HEK293 (cell line): Measurements from ENCODE around the gene C20orf144.

Experiments
- CTCF ChIA-PET: fragments of 350-600 bp; formaldehyde crosslinking; extraction: SDS; loops from one replicate; lab custom pipeline; 2021; ENCODE audit warnings: antibody characterized with exemption; lab: Yijun Ruan, JAX
- POLR2A ChIA-PET: fragments of 300-600 bp; formaldehyde crosslinking; extraction: SDS; loops from one replicate; lab custom pipeline; 2020; ENCODE audit warnings: antibody characterized with exemption, inconsistent platforms; lab: Yijun Ruan, JAX
- H3K27ac ChIP-seq: fragments of 200-500 bp; sonication (Bioruptor generic); 2 replicates; pipeline ENCODE4 v1.5.1; 2014; ENCODE audit warnings: low read depth, low read length, control low read depth, inconsistent platforms; ENCODE audit errors: extremely low read depth
- H3K36me3 ChIP-seq, 2 experiments: fragments of 200-500 bp in 1 of 2; sonication (Bioruptor generic) in 1 of 2; 1 replicate in 1 of 2; 2 replicates in 1 of 2; pipeline ENCODE4 v1.5.1; 2014 to 2017; ENCODE audit warnings: inconsistent platforms in 2 of 2, low read length in 2 of 2; ENCODE audit not compliant: control insufficient read depth in 2 of 2, insufficient read depth in 1 of 2
- H3K4me1 ChIP-seq: fragments of 200-500 bp; sonication (Bioruptor generic); 2 replicates; pipeline ENCODE4 v1.5.1; 2014; ENCODE audit warnings: mild to moderate bottlenecking, low read length, inconsistent platforms; ENCODE audit not compliant: control insufficient read depth, insufficient read depth
- H3K4me3 ChIP-seq: 2 replicates; pipeline ENCODE4 v1.5.1; 2011; ENCODE audit warnings: low read depth, mild to moderate bottlenecking, control low read depth, low read length, moderate library complexity
- H3K9me3 ChIP-seq: fragments of 200-500 bp; sonication (Bioruptor generic); 2 replicates; pipeline ENCODE4 v1.5.1; 2014; ENCODE audit warnings: low read depth, low read length, inconsistent platforms; ENCODE audit not compliant: control insufficient read depth, insufficient read depth
- SALL2 ChIP-seq: fragments of 450-650 bp; formaldehyde crosslinking; IDR thresholded peaks from 2 replicates; pipeline ENCODE4 v1.5.0; 2017; ENCODE audit warnings: missing biosample characterization, mild to moderate bottlenecking, missing genetic modification characterization, borderline replicate concordance
- ZBTB1 ChIP-seq: fragments of 450-650 bp; formaldehyde crosslinking; IDR thresholded peaks from 2 replicates; pipeline ENCODE4 v1.5.1; 2016; ENCODE audit warnings: missing biosample characterization, missing genetic modification characterization
- ZBTB17 ChIP-seq: fragments of 450-650 bp; formaldehyde crosslinking; IDR thresholded peaks from 2 replicates; pipeline ENCODE4 v1.5.1; 2016; ENCODE audit warnings: missing biosample characterization, missing genetic modification characterization
- ZBTB20 ChIP-seq: fragments of 450-650 bp; formaldehyde crosslinking; IDR thresholded peaks from 2 replicates; pipeline ENCODE4 v1.5.1; 2016; ENCODE audit warnings: missing biosample characterization, missing genetic modification characterization
- ZFHX2 ChIP-seq: fragments of 450-650 bp; formaldehyde crosslinking; conservative IDR thresholded peaks from 2 replicates; pipeline ENCODE4 v1.5.1; 2016; ENCODE audit warnings: missing biosample characterization, missing genetic modification characterization
- ZFP37 ChIP-seq: fragments of 450-650 bp; formaldehyde crosslinking; IDR thresholded peaks from 2 replicates; pipeline ENCODE4 v1.5.1; 2016; ENCODE audit warnings: missing biosample characterization, missing genetic modification characterization
- ZNF140 ChIP-seq: fragments of 450-650 bp; formaldehyde crosslinking; IDR thresholded peaks from 2 replicates; pipeline ENCODE4 v1.5.1; 2016; ENCODE audit warnings: missing biosample characterization, missing genetic modification characterization
- ZNF169 ChIP-seq: fragments of 450-650 bp; formaldehyde crosslinking; IDR thresholded peaks from 2 replicates; pipeline ENCODE4 v1.5.1; 2016; ENCODE audit warnings: missing biosample characterization, missing genetic modification characterization
- ZNF311 ChIP-seq: fragments of 450-650 bp; formaldehyde crosslinking; IDR thresholded peaks from 2 replicates; pipeline ENCODE4 v1.5.1; 2017; ENCODE audit warnings: missing biosample characterization, missing genetic modification characterization, borderline replicate concordance
- ZNF366 ChIP-seq: fragments of 450-650 bp; formaldehyde crosslinking; conservative IDR thresholded peaks from 2 replicates; pipeline ENCODE4 v1.5.1; 2016; ENCODE audit warnings: missing biosample characterization, missing genetic modification characterization
- ZNF510 ChIP-seq: fragments of 450-650 bp; formaldehyde crosslinking; IDR thresholded peaks from 2 replicates; pipeline ENCODE4 v1.5.1; 2018; ENCODE audit warnings: mild to moderate bottlenecking, missing genetic modification characterization, missing biosample characterization; ENCODE audit not compliant: insufficient replicate concordance
- ZNF558 ChIP-seq: fragments of 450-650 bp; formaldehyde crosslinking; IDR thresholded peaks from 2 replicates; pipeline ENCODE4 v1.5.1; 2016; ENCODE audit warnings: missing biosample characterization, missing genetic modification characterization
- ZNF600 ChIP-seq: fragments of 450-650 bp; formaldehyde crosslinking; IDR thresholded peaks from 2 replicates; pipeline ENCODE4 v1.5.1; 2016; ENCODE audit warnings: missing biosample characterization, missing genetic modification characterization
- ZNF843 ChIP-seq: fragments of 450-650 bp; formaldehyde crosslinking; IDR thresholded peaks from 2 replicates; pipeline ENCODE4 v1.5.1; 2016; ENCODE audit warnings: missing biosample characterization, missing genetic modification characterization
- TF ChIP-seq, protein P1 (sequence below): fragments of 450-650 bp; formaldehyde crosslinking; IDR thresholded peaks from 2 replicates; pipeline ENCODE4 v1.5.1; 2016; ENCODE audit warnings: missing biosample characterization, missing genetic modification characterization, borderline replicate concordance

Gene C20orf144

DNA sequence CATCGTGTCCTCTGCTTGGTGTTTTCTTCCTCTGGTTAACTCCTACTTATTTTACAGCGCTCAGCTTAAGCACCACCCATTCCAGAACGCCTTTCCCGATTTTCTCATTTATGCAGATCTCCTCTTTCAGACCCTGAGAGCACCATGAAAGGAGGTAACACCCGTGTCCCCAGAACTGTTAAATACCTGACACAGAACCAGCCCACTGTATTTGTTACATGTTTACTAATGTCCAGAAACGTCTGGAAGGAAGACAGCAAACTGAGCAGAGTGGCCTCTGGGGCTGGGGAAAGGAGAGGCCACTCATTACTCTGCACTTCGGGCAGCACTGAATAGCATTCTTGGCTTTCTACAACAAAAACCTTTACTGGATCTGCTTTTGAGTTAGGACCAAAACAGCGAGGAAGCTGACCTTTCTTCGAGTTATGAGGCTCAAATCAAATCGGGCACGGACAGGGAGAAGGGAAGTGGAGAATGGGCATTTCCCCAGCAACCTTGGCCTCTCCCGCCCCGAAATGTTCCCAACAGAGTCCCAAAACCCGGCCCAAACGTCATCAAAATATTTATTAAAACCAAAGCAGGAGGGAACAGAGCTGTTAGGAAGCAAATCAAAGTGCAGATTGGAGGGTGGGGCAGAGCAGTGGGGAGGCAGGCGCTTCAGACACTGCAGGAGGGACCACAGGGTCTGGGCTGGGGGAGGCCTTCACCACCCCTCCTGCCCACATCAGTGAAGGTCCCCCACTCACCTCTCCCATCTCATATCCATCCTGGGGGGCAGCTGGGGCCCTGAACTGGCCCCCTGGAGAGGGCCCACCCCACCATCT, 13.2 kb downstream of the C20orf144 start (continued):
- TF ChIP-seq ZNF843 (tag by site-specific recombination): no peak
- TF ChIP-seq ZBTB20 (tag by site-specific recombination): peak; percentile 86
- peak; percentile 7; the same call in 1 of the 2 replicates for TF ChIP-seq ZNF366 (tag by site-specific recombination)
- peak; percentile 18 for TF ChIP-seq ZBTB17 (tag by site-specific recombination)
- TF ChIP-seq ZNF558 (tag by site-specific recombination): no peak
- no peak for TF ChIP-seq ZNF169 (tag by site-specific recombination)
- no peak for TF ChIP-seq SALL2 (tag by site-specific recombination)
- TF ChIP-seq ZBTB1 (tag by site-specific recombination): no peak

DNA sequence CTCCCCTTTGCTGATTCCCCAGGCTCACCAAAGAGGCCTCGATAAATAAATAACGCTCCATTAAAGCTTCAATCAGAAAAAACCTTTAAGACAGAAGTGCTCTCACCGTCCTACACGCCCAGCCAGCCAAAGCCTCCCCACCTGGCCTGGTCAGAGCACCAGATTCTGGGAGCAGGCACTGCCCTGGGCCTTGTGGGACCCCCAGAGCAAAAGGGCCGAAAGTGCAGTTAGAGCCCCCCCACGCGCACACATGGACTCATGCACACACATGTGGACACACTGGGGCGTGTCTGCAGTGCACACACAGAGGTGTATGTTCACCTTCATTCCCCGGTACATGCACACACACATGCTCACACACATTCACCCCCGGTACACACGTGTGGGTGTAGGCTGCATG, 14.0 kb downstream of the C20orf144 start:
- ChIA-PET CTCF (no interaction called here), POLR2A (interaction anchor here (2.3 to 2.5 kb wide), 2 partner anchors 9 to 12 kb away, joined by 9 to 11 read pairs; no protein-coding TSS in a partner anchor)
- H3K9me3 ChIP-seq: no peaks in the 10 kb centered on the region
- H3K4me3 ChIP-seq: no peak overlapping the region
- peaks cover 13 to 67% of the 10 kb centered on the region in 2 experiments; a peak in 2 of 3 replicates for H3K36me3 ChIP-seq
- peaks cover 4% of the 10 kb centered on the region; the same call in 1 of the 2 replicates for H3K4me1 ChIP-seq
- peak; percentile 34; the same call in 1 of the 2 replicates for TF ChIP-seq ZFHX2
- TF ChIP-seq ZFP37 (tag by site-specific recombination): no peak
- no peak overlapping the region for H3K27ac ChIP-seq

DNA sequence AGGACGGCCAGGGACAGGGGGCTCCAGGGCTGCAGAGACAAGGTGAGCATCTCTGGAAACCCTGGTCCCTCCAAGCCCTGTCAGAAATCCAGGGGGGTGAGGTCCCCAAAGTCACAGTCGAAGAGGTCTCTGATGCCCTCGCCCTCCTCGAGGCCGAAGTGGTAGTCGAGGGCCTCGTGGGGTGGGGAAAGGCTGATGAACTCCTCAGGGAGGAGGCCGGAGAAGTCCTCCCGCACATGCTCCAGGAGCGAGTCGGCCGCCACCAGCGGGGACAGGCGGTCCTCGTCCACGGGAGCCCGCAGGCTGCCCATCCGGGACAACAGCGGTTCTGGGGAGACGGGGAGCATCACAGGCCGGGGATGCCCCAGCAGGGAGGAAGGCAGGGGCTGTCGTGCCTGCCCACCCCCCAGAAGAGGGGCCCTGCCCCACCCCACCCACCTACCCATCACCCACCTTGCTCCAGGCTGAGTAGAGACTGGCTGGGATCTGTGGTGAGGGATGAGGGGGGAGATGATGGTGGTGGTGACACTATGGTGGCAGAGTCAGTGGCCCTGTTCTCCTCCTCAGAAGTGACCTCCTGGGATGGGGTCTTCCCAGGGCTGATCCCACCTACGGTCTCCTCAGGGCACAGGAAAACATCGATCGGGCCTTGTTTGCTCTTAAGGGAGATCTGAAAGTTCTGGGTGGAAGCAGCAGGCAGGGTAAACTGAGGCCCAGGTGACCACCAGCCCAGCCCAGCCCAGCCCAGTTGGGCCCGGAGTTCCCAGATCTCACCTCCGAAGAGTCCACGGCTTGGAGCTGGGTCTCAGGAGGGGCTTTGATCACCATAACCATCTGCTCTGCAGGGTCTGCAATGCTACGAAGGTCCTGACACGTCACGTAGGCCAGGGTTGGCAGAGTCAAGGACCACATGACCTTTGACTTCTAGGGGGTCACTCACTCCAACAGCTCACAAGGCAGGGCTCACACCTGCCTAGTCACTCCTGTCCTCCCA, 14.8 kb downstream of the C20orf144 start:
- no peak overlapping the region; the same call in 1 of the 2 replicates for H3K27ac ChIP-seq
- POLR2A ChIA-PET: interaction anchor here (2.3 kb wide), 1 partner anchor 8 kb away, joined by 9 read pairs; no protein-coding TSS in a partner anchor
- H3K4me1 ChIP-seq: peaks cover 4% of the 10 kb centered on the region; the same call in 1 of the 2 replicates
- peaks cover 13 to 65% of the 10 kb centered on the region in 2 experiments; a peak in 2 of 3 replicates for H3K36me3 ChIP-seq
- no peak overlapping the region for H3K4me3 ChIP-seq
- CTCF ChIA-PET: interaction anchor here (1.4 kb wide), 1 partner anchor 9 kb away, joined by 6 read pairs; no protein-coding TSS in a partner anchor
- TF ChIP-seq, protein P1, sequence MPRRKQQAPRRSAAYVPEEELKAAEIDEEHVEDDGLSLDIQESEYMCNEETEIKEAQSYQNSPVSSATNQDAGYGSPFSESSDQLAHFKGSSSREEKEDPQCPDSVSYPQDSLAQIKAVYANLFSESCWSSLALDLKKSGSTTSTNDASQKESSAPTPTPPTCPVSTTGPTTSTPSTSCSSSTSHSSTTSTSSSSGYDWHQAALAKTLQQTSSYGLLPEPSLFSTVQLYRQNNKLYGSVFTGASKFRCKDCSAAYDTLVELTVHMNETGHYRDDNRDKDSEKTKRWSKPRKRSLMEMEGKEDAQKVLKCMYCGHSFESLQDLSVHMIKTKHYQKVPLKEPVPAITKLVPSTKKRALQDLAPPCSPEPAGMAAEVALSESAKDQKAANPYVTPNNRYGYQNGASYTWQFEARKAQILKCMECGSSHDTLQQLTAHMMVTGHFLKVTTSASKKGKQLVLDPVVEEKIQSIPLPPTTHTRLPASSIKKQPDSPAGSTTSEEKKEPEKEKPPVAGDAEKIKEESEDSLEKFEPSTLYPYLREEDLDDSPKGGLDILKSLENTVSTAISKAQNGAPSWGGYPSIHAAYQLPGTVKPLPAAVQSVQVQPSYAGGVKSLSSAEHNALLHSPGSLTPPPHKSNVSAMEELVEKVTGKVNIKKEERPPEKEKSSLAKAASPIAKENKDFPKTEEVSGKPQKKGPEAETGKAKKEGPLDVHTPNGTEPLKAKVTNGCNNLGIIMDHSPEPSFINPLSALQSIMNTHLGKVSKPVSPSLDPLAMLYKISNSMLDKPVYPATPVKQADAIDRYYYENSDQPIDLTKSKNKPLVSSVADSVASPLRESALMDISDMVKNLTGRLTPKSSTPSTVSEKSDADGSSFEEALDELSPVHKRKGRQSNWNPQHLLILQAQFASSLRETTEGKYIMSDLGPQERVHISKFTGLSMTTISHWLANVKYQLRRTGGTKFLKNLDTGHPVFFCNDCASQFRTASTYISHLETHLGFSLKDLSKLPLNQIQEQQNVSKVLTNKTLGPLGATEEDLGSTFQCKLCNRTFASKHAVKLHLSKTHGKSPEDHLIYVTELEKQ (tag by site-specific recombination): no peak
- TF ChIP-seq ZNF510: no peak
- 0 out of 2 replicates have a peak, but pooled peaks have one; percentile 16 for TF ChIP-seq ZNF600
- TF ChIP-seq ZNF311 (tag by site-specific recombination): no peak
- TF ChIP-seq ZNF140: no peak
- no peaks in the 10 kb centered on the region for H3K9me3 ChIP-seq
